HG02943 (cell line): ENCODE measurements around the gene COPG2.
A peak's percentile ranks its signal among the peaks of the same experiment; 100 is the strongest.
"Not testable (repeated sequence)": the region's sequence is repeated elsewhere in the genome, so short reads cannot be mapped to it uniquely, and the experiment has no call there.

ENCODE experiments used
- ATAC-seq: cut with Tn5 transposase; IDR thresholded peaks from one replicate; pipeline ENCODE4 v1.9.1; 2021; ENCODE audit warnings: mild to moderate bottlenecking, low read depth, moderate library complexity; ENCODE audit not compliant: unreplicated experiment

COPG2 gene, protein sequence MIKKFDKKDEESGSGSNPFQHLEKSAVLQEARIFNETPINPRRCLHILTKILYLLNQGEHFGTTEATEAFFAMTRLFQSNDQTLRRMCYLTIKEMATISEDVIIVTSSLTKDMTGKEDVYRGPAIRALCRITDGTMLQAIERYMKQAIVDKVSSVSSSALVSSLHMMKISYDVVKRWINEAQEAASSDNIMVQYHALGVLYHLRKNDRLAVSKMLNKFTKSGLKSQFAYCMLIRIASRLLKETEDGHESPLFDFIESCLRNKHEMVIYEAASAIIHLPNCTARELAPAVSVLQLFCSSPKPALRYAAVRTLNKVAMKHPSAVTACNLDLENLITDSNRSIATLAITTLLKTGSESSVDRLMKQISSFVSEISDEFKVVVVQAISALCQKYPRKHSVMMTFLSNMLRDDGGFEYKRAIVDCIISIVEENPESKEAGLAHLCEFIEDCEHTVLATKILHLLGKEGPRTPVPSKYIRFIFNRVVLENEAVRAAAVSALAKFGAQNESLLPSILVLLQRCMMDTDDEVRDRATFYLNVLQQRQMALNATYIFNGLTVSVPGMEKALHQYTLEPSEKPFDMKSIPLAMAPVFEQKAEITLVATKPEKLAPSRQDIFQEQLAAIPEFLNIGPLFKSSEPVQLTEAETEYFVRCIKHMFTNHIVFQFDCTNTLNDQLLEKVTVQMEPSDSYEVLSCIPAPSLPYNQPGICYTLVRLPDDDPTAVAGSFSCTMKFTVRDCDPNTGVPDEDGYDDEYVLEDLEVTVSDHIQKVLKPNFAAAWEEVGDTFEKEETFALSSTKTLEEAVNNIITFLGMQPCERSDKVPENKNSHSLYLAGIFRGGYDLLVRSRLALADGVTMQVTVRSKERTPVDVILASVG

DNA sequence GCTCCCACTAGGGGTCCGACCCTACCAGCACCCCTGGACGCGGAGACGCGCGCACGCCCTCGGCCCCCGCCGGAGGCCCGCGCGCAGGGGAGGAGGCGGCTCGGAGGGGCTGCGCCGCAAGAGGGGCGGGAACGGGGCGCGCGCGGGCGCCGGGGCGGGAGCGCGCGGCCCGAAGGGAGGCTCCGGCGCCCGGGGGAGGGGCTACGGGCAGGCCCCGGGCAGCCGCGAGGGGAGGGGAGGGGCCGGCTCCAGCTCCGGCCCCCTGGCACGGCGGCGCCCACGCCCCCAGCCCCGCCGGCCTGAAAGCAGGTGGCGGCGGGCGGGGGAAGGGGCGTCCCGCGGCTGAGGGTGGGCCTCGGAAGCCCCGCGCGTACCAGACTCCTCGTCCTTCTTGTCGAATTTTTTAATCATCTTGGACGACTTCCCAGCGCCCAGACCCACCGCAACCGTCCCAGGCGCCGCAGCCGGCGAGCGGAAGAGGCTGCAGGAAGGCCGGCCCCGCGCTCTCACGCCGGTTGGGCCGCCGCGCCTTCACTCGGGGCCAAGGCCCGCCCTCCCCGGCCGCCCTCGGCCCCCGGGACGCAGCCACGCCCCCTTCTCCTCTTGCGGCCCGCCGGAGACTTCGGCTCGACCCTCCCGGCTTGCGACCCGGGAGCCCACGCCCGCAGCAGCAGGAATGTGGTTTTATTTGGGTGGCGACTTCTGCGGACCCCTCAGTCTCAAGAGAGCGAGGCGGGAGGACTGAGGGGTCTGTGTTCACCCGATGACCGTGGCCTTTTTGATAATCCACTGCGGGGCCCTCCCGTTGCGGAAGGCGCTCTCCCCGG, at the start of gene COPG2:
TSS of gene COPG2 (minus strand) at position 491 of the 827 bp plus-strand sequence. CDS start at position 411, 80 bp downstream.
- peak; percentile 92 for ATAC-seq

GRCh38 chr7:130712416-130712815, 43.9 kb upstream of the COPG2 start:
- ATAC-seq: no peak

DNA sequence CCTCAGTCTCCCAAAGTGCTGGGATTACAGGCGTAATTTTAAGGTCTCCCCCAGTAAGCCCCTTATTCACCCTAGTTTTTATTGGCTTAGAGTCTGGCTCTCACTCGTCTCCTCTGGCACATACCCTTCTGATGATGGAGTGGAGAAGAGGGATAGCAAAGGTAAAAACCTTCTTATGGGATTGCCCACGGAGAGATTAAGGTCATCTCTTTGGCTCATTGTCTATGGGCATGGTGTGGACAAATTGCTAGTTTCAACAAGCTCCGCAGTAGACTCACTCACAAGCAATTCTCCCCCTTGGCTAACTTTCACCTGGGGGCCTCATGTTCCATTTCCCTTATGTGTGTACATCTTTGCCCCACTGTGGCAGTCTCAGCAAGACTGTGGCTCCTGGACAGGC, 40.2 kb upstream of the COPG2 start:
- no peak for ATAC-seq

- no peak for ATAC-seq
These were observed 39.5 kb upstream of the COPG2 start for GRCh38 chr7:130708001-130708400.

DNA sequence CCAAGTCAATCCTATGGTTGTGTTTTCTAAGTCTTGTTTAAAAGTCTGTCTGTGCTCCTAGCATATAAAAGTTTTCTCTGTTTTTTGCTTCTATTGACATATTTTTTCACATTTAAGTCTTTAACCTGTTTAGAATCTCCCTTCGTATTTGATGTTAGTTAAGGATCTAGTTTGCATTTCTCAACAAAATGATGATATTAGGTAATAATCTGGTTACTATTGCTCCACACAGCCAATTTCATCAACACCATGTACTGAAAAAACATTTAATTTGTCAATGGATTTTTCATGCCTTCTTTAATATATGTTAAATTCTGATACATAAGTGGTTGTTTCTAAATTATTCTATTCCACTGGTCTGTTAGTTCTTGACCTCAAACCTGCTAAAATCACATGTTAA, 35.3 kb upstream of the COPG2 start:
- ATAC-seq: no peak

- ATAC-seq: no peak
These were observed 33.1 kb upstream of the COPG2 start for GRCh38 chr7:130701650-130702049.

DNA sequence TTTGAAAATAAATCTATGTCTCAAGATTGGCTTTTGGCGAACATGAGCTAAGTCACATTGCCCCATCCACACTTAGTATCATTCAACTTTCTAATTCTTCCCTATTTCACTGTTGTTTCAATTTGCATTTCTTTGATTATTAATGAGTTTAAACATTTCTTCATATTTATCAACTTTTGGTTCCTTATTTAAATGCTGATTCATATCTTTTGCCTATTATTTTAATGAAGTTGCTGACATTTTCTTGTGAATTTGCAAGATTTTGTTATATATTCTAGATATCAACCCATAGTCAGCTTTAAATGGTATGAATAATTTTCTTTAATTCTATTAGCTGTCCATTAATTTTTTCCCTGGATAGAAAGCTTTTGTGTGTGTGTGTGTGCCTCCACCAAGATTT, 32.2 kb upstream of the COPG2 start:
- ATAC-seq: no peak

- no peak for ATAC-seq
These were observed 31.1 kb upstream of the COPG2 start for GRCh38 chr7:130699686-130700085.

GRCh38 chr7:130697820-130698219, 29.3 kb upstream of the COPG2 start:
- no peak for ATAC-seq

- no peak for ATAC-seq
These were observed 27.3 kb upstream of the COPG2 start for GRCh38 chr7:130695840-130696239.

- not testable (repeated sequence) for ATAC-seq
These were observed 23.8 kb upstream of the COPG2 start for GRCh38 chr7:130692396-130692795.

DNA sequence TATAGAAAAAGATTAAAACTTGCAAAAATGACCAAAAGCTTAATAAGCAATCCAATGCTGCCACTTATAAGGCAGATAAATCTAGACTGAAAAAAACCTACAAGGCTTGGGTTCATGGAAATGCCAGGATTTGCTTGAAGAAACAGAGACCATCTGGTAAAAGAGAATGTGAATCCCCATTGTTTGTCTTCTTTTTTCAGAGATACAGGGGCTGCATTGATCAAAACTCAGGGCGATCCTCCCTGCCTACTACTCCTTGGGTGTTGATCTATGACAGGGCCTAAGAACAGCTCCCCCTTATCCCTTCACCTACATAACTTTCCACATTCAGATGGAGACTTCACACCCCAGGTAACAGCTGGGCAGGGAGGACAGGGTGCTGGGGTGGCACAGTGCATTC, 21.1 kb upstream of the COPG2 start:
- no peak for ATAC-seq

DNA sequence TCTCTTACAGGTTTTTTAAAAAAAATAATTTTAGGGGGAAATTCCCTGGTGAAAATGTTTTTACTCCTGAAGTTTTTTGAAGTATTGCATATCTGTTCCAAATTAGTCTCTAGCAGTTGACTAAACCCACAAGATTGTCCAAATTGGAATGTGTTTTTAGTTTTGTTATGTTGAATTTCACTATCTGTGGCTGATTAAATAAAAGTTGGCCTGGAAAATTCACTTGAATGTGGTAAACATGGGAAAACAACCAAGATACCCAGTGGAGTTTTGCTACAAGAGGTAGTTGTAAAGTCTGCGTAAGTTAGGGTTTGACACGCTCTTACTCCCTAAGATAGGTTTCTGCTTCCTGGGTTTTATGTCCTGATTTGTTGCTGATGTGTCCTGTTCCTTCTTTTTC, 14.5 kb upstream of the COPG2 start:
- ATAC-seq: no peak

- no peak for ATAC-seq
These were observed 5.9 kb upstream of the COPG2 start for GRCh38 chr7:130674456-130674855.

DNA sequence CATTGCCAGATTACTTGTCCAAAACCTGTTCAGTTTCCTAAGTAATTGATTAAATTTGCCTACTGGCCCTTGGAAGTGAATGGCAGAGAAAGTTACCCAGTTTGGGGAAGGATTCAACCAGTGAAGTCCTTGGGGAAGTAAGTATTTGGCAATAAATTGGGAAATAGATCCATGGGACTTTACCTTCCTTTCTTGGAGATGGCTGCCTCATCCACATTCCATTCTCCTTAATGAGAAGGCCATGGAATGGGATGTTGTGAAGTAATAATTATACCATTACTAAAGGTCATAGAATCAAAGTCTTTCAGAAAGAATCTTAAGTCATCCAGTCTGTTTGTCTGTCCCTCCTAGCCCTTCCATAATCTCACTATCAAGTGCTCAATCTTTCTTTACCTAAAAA, 4.5 kb upstream of the COPG2 start:
- ATAC-seq: no peak

DNA sequence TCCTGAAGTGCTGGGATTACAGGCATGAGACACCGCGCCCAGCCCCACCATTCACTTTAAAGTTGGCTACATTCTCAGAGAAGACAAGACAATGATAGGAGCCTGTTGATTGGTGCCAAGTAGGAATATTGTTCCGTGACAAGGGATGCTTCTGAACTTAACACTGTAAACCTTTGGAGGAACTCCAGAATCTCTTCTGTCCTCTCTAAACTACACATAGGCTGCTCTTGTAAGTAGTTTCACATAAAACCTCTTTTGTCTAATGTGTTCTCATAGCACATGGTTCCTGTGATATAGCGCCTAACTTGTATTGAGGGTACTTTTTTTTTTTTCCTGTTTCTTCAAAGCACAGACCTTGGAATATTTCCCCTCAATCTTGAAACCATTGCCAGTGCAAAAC, 3.6 kb upstream of the COPG2 start:
- ATAC-seq: no peak

DNA sequence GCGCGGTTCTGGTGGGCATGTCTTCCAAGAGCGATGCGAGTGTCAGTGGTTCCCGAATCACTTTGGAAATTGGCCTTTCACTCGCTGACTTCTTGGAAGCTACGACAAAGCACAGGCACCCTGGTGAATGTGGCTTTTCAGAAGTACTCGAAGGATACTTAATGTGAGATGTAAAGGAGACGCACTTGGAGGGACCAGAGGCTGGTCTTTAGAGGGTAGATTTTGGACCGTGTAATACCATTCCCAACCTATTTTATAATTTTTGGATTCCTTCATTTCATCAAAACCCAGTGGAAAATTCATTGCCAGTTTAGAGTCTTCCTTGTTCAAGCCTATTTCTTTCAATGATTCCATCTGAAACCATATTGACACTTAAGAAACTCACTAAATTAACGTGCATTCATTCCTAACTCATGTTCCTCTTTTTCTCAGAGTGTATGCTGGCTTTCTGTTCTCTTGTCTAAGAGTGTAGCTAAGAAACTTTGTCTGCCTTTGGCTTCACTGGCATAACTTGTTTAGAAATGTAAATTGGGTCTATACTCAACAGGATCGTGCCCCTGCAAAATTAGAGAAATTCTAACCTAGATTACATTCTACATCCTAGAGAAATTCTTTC, 645 bp upstream of the COPG2 start:
- no peak for ATAC-seq

DNA sequence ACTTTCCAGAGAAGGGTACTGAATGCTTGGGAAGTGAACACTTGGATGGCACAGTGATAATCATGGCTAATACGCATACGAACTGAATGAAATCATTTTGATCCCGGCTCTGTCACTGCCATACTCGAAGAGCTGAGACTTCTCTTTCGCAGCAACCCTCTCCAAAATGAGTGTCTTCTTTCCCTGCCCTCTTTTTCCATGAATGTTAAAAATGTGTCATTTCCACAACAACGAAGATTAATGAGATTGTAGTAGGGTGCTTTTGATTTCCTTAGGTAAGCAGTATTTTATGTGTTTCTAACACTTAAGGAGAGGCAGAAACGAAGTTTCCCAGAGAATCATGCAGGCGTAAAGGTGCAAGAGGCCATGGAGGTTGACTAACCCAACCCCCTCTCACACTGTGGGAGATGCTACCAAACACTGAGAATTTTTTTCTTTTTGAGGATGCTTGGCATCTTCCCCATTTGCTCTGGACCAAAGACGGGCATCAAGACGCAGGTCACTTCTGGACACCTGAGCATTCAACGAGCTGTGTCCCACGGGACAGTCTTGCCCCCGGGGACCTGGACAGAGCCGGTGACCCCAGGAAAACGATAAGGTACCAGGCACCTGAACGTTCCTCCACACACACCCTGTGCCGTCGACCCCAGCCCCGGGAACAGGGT, 823 bp downstream of the COPG2 start:
- no peak for ATAC-seq

GRCh38 chr7:130662426-130662825, 6.1 kb downstream of the COPG2 start:
- no peak for ATAC-seq

DNA sequence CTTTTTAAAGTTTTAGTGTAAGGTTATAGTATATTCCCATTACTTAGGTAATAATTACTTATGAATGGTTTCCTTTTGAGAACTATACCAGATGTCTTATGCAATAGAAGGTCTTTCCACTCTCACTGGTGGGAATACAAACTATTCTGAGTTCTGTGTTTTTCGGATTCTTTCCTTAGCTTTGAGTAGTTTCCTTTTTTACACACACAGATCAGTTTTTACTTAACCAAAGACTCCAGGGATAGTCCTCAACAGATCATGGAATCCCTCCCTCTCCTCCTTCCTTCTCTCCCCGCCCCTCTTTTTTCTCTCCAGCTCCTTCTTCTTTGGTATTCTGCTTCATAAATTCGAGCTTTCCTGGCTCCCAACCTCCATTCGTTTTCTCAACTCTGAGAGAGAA, 13.3 kb downstream of the COPG2 start:
- ATAC-seq: no peak
